GM03348 (cell line): Measurements from ENCODE around the gene RASA1.
"Not testable (repeated sequence)": the region's sequence is repeated elsewhere in the genome, so short reads cannot be mapped to it uniquely, and the experiment has no call there.

Source experiments
- DNase-seq: peaks from one replicate; pipeline ENCODE4 v3.0.0; 2012; ENCODE audit warnings: low spot score

Gene RASA1

DNA sequence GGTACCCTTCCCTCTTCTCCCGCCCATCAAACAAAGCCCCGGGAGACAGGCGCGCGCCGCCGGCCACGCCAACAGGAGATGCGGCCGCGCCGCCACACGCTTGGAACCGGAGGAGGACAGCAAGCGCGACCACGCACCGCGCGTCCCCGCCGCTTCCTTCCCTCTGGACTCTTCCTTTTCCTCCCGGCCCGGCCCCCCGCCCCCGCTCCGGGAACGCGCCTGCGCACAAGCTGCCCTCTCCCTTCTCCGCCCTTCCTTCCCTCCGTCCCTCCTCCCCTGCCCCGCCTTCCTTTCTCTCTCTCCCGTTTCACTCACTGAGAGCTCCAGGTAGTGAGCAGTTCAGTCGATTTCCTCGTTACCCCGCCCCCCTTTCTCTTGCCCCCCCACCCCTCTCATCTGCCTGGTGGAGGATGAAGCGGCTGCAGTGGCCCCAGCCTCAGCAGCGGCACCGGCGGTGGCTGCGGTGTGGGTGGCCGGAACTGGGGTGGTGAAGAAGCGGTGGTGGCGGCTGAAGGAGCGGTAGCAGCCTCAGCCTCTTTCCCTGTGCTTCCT is at the start of gene RASA1:
RASA1 (plus strand) TSS at position 310 of the 552 bp plus-strand sequence. CDS start 569 bp downstream, outside the sequence.
- DNase-seq = peak; percentile 98

DNA sequence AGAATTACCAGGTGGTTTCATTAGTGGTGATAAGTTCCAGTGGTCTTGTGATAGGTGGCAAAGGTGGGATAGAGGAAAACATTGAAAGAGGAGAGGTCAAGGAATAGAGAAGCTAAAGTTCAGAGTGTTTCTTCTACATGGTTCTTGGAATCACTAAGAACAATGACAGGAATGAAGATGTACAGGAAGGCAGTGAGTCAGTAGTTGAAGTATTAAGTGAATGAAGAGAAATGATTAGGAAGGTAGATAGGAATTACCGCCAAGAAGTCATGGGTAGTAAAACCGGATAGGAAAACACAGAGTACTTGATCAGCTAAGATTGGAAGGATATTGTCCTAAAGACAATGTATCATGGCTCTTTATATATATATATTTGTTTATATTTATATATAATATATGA is 37.9 kb upstream of the RASA1 start:
- no peak for DNase-seq

DNA sequence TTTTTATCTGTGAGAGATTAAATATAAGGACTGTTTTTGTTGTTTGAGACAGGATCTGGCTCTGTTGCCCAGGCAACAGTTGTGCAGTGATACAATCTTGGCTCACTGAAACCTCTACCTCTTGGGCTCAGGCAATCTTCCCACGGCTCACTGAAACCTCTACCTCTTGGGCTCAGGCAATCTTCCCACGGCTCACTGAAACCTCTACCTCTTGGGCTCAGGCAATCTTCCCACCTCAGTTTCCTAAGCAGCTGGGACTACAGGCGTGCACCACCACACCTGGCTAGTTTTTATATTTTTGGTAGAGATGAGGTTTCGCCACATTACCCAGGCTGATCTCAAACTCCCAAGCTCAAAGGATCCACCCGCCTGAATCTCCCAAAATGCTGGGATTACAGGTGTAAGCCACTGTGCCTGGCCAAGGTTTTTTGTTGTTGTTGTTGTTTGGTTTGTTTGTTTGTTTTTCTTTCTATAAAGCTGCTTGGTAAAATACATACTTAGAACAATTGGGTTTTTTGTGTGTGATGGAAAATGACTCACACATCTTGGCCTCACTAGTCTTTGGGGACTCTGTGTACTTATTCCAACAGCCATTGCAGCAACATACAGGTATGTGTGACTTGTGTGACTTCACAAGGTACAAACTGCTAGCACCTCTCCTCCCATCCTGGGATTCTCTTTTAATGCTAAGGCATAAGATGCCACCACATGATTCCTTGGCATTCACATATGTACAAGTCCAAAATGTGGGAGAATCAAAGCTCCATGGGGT is 36.5 kb upstream of the RASA1 start:
- DNase-seq = no peak

DNA sequence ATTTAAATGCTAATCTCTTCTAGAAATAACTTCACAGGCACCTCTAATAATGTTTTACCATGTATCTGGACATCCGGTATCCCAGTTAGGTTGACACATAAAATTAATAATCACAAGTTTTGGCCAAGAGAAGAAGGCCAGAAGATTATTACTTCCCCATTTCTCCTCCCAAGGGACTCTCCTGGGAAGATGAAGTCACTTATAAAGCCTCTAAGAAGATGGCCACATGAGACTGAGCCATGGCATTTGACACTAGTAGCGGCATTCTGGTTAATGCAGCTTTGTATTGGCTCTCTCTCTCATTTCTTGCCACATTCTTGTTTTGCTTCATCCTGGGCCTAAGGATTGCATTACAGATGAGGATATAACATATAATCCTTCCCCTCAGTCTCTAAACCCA is 34.5 kb upstream of the RASA1 start:
- DNase-seq = no peak

DNA sequence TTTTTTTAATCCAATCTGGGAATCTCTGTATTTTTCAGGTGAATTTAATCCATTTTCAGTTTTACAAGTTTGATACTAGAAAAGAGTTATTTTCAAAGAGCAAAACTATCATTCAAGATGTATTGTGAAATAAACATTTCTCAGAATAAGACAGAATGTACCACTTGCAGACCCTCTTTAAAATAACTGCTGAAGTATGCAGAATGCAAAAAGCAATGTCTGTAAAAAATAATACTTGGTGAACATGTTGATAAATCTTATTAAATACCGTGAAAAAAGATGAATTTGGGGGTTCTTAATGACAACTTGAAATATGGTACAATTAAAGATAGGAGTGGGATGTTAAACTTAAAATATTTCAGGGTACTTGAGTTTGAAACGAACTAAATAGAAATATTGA is 26.1 kb upstream of the RASA1 start:
- DNase-seq = no peak

DNA sequence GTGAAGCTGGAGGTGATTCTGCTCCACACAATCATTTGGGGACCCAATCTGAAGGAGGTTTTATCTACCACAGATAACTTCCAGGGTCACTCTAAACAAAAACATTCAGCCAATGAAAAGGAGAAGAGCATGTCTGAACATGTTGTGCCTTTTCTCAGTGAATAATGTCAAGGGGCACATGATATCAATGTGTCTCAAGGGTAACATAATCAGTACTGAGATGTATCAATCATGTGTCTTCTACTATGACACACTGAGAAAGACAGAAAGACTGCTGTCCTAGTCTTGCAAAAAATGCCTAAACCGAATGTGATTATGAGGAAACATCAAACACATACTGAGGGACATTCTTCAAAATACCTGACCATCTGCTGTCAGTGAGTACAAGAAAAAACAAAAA is 25.4 kb upstream of the RASA1 start:
- no peak for DNase-seq

DNA sequence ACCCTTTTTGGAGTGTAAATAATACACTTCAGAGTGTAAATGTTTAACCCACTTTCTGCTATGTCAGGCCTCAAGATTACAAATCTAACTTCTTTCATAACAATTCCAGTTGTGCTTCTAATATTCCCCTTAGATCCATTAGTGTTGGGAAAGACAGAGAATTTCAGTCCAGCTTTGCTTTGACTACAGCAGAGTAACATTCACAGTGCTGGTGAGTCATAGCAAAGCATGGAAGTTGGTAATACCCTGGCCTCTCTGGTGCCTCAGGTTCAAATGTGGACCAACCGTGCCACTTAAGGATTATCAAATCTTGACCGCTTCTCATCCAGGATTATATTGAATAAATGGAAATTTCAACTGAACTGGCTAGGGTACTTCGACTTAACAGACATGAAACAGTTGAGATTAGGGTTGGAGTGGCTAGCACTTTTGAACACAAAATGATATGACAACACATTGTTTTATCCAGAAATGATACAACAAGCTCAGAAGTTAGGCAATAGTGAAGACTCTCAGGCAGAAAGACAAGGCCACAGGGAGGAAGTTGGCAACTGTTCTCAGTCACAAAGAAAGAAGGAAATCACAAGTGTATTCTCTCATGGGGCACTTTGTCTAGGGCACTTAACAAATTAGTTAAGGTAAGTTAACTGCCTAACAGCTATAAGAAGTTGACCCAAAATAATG is 24.4 kb upstream of the RASA1 start:
- peak; percentile 25 for DNase-seq

DNA sequence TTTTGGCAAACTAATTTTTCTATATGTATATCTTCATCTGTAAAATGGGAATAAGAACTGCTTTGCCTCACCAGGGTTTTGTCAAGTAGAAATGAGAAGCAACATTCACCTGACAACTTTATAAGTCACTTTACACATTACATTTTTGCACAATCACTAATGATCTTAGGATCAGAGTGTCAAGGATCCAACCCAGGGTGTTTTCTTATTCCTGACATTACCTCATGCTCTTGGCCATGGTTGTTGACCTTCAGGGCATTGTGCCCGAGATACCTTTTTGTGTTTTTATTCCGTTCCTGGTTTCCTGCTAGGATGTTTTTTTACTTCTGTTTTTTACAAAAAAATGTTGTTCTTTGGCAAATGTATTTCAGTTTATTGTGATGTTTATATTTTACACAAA is 22.2 kb upstream of the RASA1 start:
- no peak for DNase-seq

DNA sequence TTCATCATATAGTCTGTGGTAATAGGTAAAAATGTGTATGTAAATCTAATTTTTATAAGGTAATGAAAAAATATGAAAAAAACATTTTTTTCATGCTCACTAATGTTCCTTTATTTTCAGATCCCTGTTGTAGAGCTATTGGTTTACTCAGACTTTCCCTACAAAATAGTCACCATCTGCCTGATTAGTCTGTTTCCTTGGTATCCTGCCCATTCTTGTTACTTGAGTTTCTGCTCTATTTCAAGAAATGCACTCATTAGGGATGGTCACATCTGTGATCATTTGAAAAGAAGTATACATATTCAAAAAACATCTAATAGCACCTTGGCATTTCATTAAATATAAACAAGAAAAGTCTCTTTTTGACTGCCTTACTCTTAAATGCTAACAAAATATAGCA is 21.6 kb upstream of the RASA1 start:
- no peak for DNase-seq

DNA sequence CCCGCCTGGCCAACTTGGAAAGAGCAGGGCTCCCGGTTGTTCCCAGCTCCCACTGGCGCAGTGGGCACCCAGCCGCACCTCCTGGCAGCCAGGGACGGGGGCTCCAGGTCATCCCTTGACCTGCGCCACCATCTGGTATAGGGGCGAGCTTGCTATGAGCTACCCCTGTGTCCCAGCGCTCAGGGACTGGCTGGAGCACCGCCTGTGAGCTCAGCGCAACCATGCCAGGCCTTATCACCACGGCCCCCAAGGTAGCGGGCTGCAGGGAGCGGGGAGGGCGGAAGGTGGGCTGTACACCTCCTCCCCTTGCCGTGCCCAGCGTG is 15.4 kb upstream of the RASA1 start:
- DNase-seq = no peak

DNA sequence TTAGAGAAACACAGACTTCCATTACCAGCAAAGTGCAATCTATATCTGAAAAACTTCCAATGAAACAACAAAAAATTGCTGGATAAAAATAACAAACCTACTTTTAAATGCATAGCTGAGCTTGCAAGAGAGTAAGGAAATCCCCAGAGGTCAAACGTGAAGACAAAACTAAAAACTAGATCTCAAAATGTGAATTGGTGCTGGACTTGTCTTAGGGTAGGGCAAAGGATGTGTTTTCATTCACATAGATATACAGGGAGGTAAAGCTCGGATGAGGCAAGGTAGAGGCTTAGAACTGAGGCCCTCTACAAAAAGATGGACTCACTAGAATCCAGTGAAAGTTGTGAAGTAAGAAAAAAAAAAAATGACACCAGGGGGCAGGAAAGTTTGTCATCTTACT is 13.6 kb upstream of the RASA1 start:
- no peak for DNase-seq

DNA sequence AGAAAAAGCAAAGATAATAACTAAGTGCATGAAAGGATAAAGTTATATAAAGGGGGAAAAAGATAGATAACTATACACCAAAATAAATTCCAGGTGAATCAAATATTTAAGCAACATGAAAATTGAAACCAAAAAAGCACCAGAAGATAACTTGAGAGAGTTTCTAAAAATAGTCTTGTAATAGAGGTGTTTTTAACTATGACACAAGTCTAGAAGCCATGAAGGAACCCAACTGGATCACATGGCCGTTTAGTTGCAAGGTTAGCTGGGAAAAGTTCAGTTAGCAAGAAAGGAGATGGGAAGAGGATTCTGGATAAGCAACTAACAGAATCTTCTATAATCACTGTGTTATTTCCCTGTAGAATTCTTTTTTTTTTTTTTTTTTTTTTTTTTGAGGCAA is 9.2 kb upstream of the RASA1 start:
- DNase-seq = no peak

DNA sequence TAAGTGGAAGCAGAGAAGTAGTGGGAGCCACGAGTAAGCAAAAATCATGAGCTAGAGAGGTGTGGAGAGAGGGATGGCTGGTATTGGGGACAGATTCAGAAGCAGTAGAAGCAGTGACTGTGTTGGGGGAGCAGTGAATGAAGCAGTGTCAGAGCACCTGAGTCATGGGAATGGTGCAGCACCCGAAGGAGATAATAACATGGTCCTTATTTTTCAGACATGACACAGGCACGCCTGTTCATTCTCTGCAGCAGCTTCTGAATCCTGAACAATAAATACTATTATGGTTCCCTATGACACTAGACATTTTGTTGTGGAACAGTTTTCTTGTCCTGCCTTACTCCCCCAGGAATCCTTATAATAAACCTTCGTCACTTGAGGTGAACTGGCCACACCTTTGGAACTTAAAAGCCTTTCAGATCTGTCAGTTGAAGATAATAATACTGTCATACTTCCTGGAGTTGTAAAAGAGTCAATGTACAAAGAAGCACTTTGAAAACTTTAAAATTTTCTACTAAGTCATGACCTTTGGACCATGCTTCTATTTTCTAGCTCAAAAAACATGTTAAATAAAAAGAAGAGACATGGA is 7.0 kb upstream of the RASA1 start:
- DNase-seq = no peak

DNA sequence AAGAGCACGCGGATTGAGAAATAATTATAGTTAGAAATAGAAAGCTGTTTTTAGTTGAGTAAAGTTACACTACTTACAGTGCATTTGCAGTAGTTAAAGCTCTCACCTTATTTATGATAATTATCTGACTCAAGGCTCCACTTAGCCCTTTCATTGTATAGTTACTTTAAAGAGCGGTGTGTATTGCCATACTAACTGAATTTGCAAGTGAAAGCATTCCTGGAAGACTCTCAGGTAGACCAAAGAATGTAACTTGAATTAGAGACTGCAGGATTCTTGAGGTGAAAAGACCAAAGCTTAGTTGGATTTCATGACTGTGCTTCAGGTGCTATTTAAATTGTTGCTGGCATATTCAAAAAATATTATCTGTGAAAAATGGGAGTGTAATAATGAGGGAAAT is 4.2 kb upstream of the RASA1 start:
- no peak for DNase-seq

DNA sequence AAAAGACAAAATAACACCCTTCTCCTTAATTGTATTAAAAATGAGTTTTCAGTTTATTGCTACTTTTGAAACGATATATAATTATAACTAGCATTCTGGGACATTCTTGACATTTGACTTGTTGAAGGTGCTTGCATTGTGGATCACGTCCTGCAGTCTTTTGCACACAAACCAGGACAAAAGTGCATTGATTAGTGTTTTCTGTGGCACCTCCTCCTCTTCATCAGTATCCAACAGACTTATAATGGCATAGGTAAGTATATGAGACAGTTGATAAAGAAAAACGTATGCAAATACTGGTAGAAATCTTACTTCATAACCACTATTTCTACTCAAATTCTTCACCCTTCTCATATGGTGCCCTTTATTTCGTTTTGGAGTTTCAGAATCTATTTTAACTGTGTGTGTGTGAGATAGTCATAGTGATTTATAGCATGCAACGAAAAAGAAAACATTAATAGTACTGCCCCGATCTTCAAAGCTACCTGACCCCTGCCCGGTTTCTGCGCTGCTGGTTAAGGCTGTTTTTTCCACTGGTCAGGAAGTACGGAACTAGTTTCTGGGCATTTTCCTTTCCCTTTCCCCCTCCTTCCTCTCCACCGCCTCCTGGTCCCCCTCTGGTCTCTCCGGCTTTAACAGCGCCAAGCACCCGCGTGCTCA is 639 bp upstream of the RASA1 start:
- no peak for DNase-seq

DNA sequence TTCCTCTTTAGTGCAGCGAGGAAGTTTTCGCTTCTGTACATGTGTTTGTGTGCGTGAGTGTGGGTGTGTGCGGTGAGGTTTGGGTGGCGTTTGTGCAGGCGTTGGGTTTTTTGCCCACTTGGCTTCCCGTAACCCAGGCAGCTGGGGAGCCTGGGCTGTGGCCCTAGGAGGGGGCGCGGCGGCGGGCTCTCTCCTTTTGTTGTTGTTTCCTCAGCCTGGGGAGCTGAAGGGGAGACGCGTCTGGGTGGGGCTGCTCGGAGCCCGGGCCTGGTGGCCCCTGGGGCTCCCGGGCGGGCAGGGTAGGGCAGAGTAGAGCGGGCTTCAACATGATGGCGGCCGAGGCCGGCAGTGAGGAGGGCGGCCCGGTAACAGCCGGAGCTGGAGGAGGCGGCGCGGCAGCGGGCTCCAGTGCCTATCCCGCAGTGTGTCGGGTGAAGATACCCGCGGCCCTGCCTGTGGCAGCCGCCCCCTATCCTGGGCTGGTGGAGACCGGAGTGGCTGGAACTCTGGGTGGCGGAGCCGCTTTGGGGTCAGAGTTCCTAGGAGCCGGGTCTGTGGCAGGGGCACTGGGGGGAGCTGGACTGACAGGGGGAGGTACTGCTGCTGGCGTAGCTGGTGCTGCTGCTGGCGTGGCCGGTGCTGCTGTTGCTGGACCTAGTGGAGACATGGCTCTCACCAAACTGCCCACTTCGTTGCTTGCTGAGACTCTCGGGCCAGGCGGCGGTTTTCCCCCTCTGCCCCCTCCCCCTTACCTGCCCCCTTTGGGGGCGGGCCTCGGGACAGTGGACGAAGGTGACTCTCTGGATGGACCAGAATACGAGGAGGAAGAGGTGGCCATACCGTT is 665 bp downstream of the RASA1 start:
- DNase-seq = peak; percentile 68

DNA sequence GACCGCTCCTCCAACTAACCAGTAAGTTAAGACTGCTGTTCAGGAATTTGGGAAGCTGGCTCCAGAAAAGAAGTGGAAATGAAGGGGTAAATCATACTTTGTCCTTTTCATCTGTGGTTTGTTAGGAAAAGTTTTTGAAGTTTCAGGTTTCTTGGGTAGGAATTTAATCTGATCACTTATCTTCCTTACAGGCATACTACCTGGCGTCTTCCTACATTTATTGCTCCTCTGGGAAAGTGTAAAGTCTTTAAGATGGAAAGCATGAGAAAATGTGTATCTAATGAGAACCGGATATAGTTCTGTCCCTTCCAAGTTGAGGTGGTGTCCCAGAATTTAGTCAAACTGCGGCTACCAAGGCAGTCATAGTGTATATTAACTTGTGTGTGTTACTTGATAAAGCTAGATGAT is 1.3 kb downstream of the RASA1 start:
- peak; percentile 5 for DNase-seq

DNA sequence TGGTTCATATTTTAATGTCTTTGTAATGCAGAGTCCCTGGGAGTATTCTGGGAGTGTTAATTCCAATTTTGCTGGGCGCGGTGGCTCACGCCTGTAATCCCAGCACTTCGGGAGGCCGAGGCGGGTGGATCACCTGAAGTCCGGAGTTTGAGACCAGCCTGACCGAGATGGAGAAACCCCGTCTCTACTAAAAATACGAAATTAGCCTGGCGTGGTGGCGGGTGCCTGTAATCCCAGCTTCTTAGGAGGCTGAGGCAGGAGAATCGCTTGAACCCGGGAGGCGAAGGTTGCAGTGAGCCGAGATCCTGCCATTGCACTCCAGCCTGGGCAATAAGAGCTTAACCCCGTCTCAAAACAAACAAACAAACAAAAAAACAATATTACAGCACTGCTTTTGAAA is 3.2 kb downstream of the RASA1 start:
- DNase-seq = not testable (repeated sequence)

DNA sequence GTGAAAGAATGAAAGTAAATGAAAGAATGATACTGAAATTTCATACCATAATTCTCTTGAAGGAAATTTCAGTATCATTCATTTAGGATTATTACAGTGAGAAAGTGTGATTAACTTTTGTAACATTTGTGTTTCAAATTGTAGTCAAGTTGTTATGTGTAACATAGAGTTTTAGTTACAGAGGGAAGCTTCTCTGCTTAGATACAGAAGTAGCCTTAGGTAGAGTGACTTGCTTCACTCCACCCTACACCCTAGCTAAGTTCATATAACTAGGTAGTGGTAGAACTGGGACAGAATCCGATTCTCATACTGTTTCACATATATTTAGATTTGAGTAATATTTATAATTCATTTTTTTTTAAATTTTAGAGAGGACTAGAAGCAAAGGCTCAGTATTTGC is 9.0 kb downstream of the RASA1 start:
- no peak for DNase-seq

DNA sequence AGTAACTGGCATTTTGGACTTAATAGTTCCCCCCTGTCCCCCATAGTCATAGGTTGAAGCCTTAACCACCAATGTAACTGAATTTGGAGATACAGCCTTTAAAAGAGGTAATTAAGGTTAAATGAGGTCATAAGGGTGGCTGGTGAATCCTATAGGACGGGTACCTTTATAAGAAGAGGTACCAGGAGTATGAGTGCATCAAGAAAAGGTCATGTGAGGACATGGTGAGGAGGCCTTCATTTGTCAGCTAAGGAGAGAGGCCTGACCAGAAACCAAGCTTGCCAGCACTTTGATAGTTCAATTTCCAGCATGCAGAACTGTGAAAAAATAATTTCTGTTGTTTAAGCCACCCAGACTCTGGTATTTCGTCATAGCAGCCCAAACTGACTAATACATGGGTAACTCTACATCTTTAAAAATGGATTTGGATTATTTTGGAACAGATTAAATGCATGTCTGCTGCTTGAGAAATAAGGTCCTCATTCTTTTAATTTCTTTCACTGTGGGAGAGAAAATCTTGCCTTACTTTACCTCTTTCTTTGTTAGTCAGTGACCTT is 9.7 kb downstream of the RASA1 start:
- DNase-seq = peak; percentile 15

DNA sequence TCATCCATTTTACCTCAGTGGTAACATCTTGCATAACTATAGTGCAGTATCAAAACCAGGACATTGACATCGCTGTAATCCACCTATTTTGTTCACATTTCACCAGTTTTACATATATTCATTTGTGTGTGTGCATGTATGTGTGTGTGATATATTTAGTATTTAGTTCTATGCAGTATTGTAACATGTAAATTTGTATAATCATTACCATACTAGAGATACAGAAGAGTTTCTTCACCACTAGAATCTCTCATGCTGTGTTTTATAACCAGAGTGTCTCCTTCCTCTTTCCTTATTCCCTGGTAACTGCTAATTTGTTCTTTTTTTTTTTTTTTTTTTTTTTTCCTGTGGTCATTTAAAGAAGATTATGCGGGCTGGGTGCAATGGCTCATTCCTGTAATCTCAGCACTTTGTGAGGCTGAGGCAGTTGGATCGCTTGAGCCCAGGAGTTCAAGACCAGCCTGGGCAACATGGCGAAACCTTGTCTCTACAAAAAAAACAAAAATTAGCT is 11.0 kb downstream of the RASA1 start:
- DNase-seq = no peak
